Lower leg skin (tissue), 4 donors: ENCODE data around the gene UNC119. TPM values are rescaled to one million over a fixed set of nuclear protein-coding genes. Genes with fewer than 3 reads are reported as not detected.

Experiments
- DNase-seq, 2 donors: peaks; one replicate each; pipeline ENCODE4 v3.0.0-alpha.2; 2019; ENCODE audit warnings: low spot score in 2 of 2
- H3K4me3 ChIP-seq: fragments of 200-600 bp; sonication (generic); 2 replicates; pipeline ENCODE4 v1.5.1; 2017; ENCODE audit warnings: mild to moderate bottlenecking, low read depth; ENCODE audit not compliant: poor library complexity, severe bottlenecking
- CTCF ChIP-seq, 3 donors: fragments of 450-650 bp; IDR thresholded peaks; one replicate each; pipeline ENCODE4 v1.5.1; 2016; ENCODE audit warnings: antibody characterized with exemption in 3 of 3, mild to moderate bottlenecking in 3 of 3, moderate library complexity in 2 of 3
- POLR2A ChIP-seq, 2 donors: fragments of 450-650 bp; IDR thresholded peaks; one replicate each; pipeline ENCODE4 v1.6.1; 2016 to 2017; ENCODE audit warnings: antibody characterized with exemption in 2 of 2, mild to moderate bottlenecking in 1 of 2, moderate library complexity in 1 of 2
- WGBS, 2 donors: methylation state at CpG; one replicate each; pipeline ENCODE4 v1.1.5; 2018; 5-methylcytosine and 5-hydroxymethylcytosine counted together
- intact Hi-C: fragments of 100-400 bp; cut with DNase I; formaldehyde crosslinking; loops from one replicate; pipeline ENCODE4 v1.15.0; 2023; ENCODE audit warnings: low total_unique reads
- total RNA-seq, 4 donors: library from RNA; depleted of rRNA; stranded (reverse); fragments of >200 nt; gene quantifications; one replicate each; pipeline ENCODE4 v1.1.0, GENCODE V29; 2016

UNC119 gene
- 10 to 100 TPM; 41.2 to 41.6 (median 41.4) TPM for total RNA-seq

GRCh38 chr17:28552176-28552999, at the start of gene UNC119:
UNC119 (minus strand) TSS chr17:28552624; CDS start chr17:28552557, 67 bp downstream.
- intact Hi-C loops = no loop called here
- peak within 1 kb of the TSS; percentile 51 for H3K4me3 ChIP-seq
- 3 to 8% methylated on average over 17 to 45 of the region's 67 CpGs for WGBS, 2 donors
- DNase-seq = peak; percentile 42 to 94
- no peak for TF ChIP-seq CTCF (IDR thresholded peaks at IDR 0.05)
- no peak for TF ChIP-seq POLR2A (IDR thresholded peaks at IDR 0.05)

GRCh38 chr17:28599311-28600184, 47.1 kb upstream of the UNC119 start:
- intact Hi-C loops = no loop called here
- WGBS, 2 donors = 4 to 6% methylated on average over 40 of the region's 40 CpGs
- H3K4me3 ChIP-seq = peak overlapping the region; percentile 25
- DNase-seq = peak; percentile 43 to 88
- no peak for TF ChIP-seq CTCF (IDR thresholded peaks at IDR 0.05)
- TF ChIP-seq POLR2A (IDR thresholded peaks at IDR 0.05) = no peak

GRCh38 chr17:28598799-28599310, 46.4 kb upstream of the UNC119 start, which contains the start of gene SPAG5:
SPAG5 (minus strand) TSS chr17:28599025; CDS start chr17:28598946, 79 bp downstream.
- intact Hi-C loops = no loop called here
- DNase-seq = peak; percentile 91 to 99
- peak within 1 kb of the TSS; percentile 41 for H3K4me3 ChIP-seq
- WGBS, 2 donors = 0 to 1% methylated on average over 21 to 38 of the region's 44 CpGs
- TF ChIP-seq CTCF (IDR thresholded peaks at IDR 0.05) (no peak), POLR2A (IDR thresholded peaks at IDR 0.05) (peak in 1 of 2 donors; percentile 73)

- intact Hi-C loops = no loop called here
- DNase-seq = no peak
- no peak for TF ChIP-seq POLR2A (IDR thresholded peaks at IDR 0.05)
- no peak for TF ChIP-seq CTCF (IDR thresholded peaks at IDR 0.05)
- peak overlapping the region; percentile 41 for H3K4me3 ChIP-seq
- WGBS, 2 donors = 1 to 4% methylated on average over 17 of the region's 17 CpGs
These were observed 46.0 kb upstream of the UNC119 start for GRCh38 chr17:28598389-28598788.

DNA sequence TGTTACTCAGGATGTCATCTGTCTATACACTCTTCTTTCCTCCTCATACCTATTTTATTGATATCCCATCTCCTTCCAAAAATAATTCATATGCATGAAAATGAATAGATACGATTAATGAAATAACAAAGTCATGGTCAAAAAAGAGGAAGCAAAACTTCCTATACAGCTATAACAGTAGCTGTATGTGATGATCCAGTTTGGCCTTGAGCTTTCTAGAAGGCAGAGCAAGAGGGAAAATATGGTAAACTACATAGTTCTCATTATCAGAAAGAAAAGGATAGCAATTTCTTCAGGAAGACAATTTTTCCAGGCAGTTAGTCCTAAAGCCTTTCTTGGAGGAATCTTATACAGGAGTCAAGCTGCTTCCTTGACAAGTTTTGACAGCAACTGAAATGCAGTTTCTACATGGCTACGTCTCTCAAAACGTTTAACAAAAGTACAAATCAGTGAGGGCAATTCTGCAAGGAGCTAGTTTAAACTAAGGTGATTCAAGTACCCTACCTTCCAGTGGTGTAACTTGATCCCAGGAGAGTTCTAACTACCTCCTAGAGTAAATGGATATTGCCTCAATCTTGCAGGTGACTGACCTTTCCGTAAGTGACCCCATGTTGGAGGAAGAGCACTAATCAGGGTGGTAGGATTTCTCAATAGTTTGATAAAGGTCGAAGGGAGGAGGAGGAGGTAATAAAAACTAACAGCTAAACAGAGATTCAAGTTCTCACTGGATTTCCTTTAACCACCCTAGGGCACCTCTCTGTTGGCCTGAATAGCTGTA, 45.4 kb upstream of the UNC119 start:
- peak overlapping the region; percentile 41 for H3K4me3 ChIP-seq
- WGBS, 2 donors = 34 to 44% methylated on average over 5 of the region's 5 CpGs
- intact Hi-C loops = no loop called here
- TF ChIP-seq POLR2A (IDR thresholded peaks at IDR 0.05) (no peak), CTCF (IDR thresholded peaks at IDR 0.05) (no peak)
- no peak for DNase-seq
